HG03571 (cell line): ENCODE measurements around the gene CCNG2.

ENCODE experiments used
- ATAC-seq: cut with Tn5 transposase; IDR thresholded peaks from one replicate; pipeline ENCODE4 v1.9.1; 2021; ENCODE audit not compliant: unreplicated experiment

The CCNG2 gene

GRCh38 chr4:77201343-77201742, 44.3 kb downstream of the CCNG2 start:
- ATAC-seq: no peak

GRCh38 chr4:77201857-77202256, 44.9 kb downstream of the CCNG2 start:
- no peak for ATAC-seq

- ATAC-seq: no peak
Measured at GRCh38 chr4:77202491-77202890, 45.5 kb downstream of the CCNG2 start.

- peak; percentile 83 for ATAC-seq
Measured at GRCh38 chr4:77203380-77204197, 46.6 kb downstream of the CCNG2 start.

GRCh38 chr4:77204621-77205020, 47.6 kb downstream of the CCNG2 start:
- no peak for ATAC-seq

GRCh38 chr4:77209012-77209411, 52.0 kb downstream of the CCNG2 start:
- no peak for ATAC-seq

GRCh38 chr4:77209936-77210335, 52.9 kb downstream of the CCNG2 start:
- no peak for ATAC-seq

GRCh38 chr4:77215107-77215506, 58.1 kb downstream of the CCNG2 start:
- no peak for ATAC-seq

GRCh38 chr4:77217526-77217925, 60.5 kb downstream of the CCNG2 start:
- no peak for ATAC-seq

- no peak for ATAC-seq
Measured at GRCh38 chr4:77219266-77219665, 62.3 kb downstream of the CCNG2 start.
